ENCODE results near the gene HOXD3. TPM values are rescaled to one million over a fixed set of nuclear protein-coding genes. Genes with fewer than 3 reads are reported as not detected.

The HOXD3 gene
- total and polyA plus RNA-seq, 9 of the 15 experiments (the other 6 are each of a cell fraction or from before 2014, with no cell fraction given), result not detected

DNA sequence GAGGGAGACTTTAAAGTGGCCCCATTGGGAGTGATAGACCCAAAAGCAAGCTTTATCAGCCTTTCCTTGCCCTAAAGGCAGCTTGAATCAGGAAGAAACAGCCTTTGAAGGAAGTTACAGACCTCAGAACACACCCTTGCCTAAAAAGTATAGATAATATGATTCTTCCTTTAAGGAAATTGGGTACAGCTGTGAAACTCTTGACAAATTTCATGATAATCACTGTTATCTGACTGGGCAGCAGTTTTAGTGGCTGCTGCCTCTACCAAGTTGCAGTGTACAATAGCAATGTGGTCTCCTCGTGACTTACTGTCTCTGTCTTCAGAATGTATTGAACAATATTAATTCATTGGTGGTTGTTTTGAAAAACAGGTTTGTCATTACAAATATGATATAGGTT, 48.0 kb downstream of the HOXD3 start (continued):
- TF ChIP-seq HMG20B (CRISPR knock-in tag; IDR thresholded peaks at IDR 0.05) (no peak), DIDO1 (tag; IDR thresholded peaks at IDR 0.05; ENCODE audit: low read depth) (no peak), MED1 (CRISPR knock-in tag; IDR thresholded peaks at IDR 0.05; ENCODE audit: borderline replicate concordance) (no peak), GABPB1 (CRISPR knock-in tag; IDR thresholded peaks at IDR 0.05) (no peak), ZNF316 (IDR thresholded peaks at IDR 0.05) (no peak), PTTG1 (tag; IDR thresholded peaks at IDR 0.05; ENCODE audit: low read depth) (no peak), POLR3A (IDR thresholded peaks at IDR 0.05; ENCODE audit: borderline replicate concordance, extremely low read depth, insufficient read depth, insufficient read length) (no peak)

- no peaks in the 10 kb centered on the region for H3K9me1 ChIP-seq (ENCODE audit: control insufficient read depth, insufficient read depth, low read length)
Observed at GRCh38 chr2:176206136-176206535, 49.0 kb downstream of the HOXD3 start.

More at GRCh38 chr2:176206136-176206535, 49.0 kb downstream of the HOXD3 start:
- H4K20me1 ChIP-seq (replicated peaks; ENCODE audit: control insufficient read depth, insufficient read depth, low read length), result no peaks in the 10 kb centered on the region
- ChIA-PET CTCF (ENCODE audit: low intra/inter-chr PET ratio) (no interaction called here), POLR2A (no interaction called here)
- H3K36me3 ChIP-seq (ENCODE audit: control insufficient read depth, insufficient read depth, low read length), result no peaks in the 10 kb centered on the region
- H3K4me1 ChIP-seq (replicated peaks in 1 of 2; ENCODE audit: control insufficient read depth in 2 of 2, insufficient read depth in 2 of 2, low read length in 2 of 2), result peaks cover 0 to 1% of the 10 kb centered on the region in 2 experiments; a peak in 1 of 5 replicates
- no peak for DNase-seq (ENCODE audit: extremely low read depth in 1 of 4, low spot score in 3 of 4)
- no peak overlapping the region for H3K4me2 ChIP-seq (ENCODE audit: insufficient read depth, low read length)
- no peak overlapping the region for H3K4me3 ChIP-seq
- FAIRE-seq, result no peak
- no peak overlapping the region for H2AFZ ChIP-seq (ENCODE audit: low read depth, low read length)
- no peak for TF ChIP-seq ZNF696 (CRISPR knock-in tag; conservative IDR thresholded peaks at IDR 0.05)
- no peak for TF ChIP-seq PHF21A (IDR thresholded peaks at IDR 0.05; ENCODE audit: borderline replicate concordance, low read depth)
- TF ChIP-seq DIDO1 (tag; IDR thresholded peaks at IDR 0.05; ENCODE audit: low read depth), result no peak
- TF ChIP-seq, protein P1, sequence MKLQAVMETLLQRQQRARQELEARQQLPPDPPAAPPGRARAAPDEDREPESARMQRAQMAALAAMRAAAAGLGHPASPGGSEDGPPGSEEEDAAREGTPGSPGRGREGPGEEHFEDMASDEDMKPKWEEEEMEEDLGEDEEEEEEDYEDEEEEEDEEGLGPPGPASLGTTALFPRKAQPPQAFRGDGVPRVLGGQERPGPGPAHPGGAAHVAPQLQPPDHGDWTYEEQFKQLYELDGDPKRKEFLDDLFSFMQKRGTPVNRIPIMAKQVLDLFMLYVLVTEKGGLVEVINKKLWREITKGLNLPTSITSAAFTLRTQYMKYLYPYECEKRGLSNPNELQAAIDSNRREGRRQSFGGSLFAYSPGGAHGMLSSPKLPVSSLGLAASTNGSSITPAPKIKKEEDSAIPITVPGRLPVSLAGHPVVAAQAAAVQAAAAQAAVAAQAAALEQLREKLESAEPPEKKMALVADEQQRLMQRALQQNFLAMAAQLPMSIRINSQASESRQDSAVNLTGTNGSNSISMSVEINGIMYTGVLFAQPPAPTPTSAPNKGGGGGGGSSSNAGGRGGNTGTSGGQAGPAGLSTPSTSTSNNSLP (IDR thresholded peaks at IDR 0.05; ENCODE audit: borderline replicate concordance, low read depth, low read length), result no peak
- TF ChIP-seq RFX1 (IDR thresholded peaks at IDR 0.05), result no peak
- TF ChIP-seq IRF9 (tag; IDR thresholded peaks at IDR 0.05), result no peak
- no peak for TF ChIP-seq ZNF586 (CRISPR knock-in tag; conservative IDR thresholded peaks at IDR 0.05)
- no peak for TF ChIP-seq ZNF121 (CRISPR knock-in tag; conservative IDR thresholded peaks at IDR 0.05)
- TF ChIP-seq UBTF (IDR thresholded peaks at IDR 0.05; ENCODE audit: borderline replicate concordance in 1 of 2, low read depth in 2 of 2, low read length in 2 of 2), result no peak
- TF ChIP-seq CC2D1A (IDR thresholded peaks at IDR 0.05), result no peak
- TF ChIP-seq TAF7 (tag; IDR thresholded peaks at IDR 0.05), result no peak
- no peak for TF ChIP-seq PYGO2 (tag; IDR thresholded peaks at IDR 0.05)
- no peak for TF ChIP-seq KDM5B (IDR thresholded peaks at IDR 0.05; ENCODE audit: insufficient replicate concordance, low read depth, low read length)
- H3K27ac ChIP-seq (ENCODE audit: extremely low read depth, low read depth, low read length), result no peak overlapping the region
- H3K9ac ChIP-seq (ENCODE audit: insufficient read depth in 1 of 2, low read depth in 2 of 2, low read length in 2 of 2), result no peak overlapping the region
- H3K27me3 ChIP-seq (ENCODE audit: control insufficient read depth in 2 of 2, insufficient read depth in 2 of 2, low read length in 2 of 2), result peaks cover 4 to 20% of the 10 kb centered on the region in 2 experiments; a peak in 4 of 5 replicates
- no TSS peak for BruUV-seq (replicated peaks)
- in situ Hi-C loops (cut with MboI) (no loop called here), intact Hi-C loops (cut with micrococcal nuclease) (no loop called here)
- 0% methylated on average over 2 of the region's 2 CpGs for WGBS (ENCODE audit: insufficient coverage, low coverage, missing lambda C conversion rate)
- no peaks in the 10 kb centered on the region for H3K79me2 ChIP-seq (ENCODE audit: control insufficient read depth, insufficient read depth, low read length)
- no peaks in the 10 kb centered on the region for H3K9me3 ChIP-seq (replicated peaks; ENCODE audit: control insufficient read depth, insufficient read depth, low read depth, low read length)
- no peak for ATAC-seq

All from K562 (cell line).